ENCODE results near the gene FAM32A. TPM values are rescaled to one million over a fixed set of nuclear protein-coding genes. Genes with fewer than 3 reads are reported as not detected.

The FAM32A gene
- total RNA-seq, 1 donor, result 109 TPM

GRCh38 chr19:16203256-16204004 lies 18.2 kb downstream of the FAM32A start:
- Histone ChIP-seq H3K27me3 (ENCODE audit: insufficient read depth, low read length) (no peaks in the 10 kb centered on the region), H3K4me3 (ENCODE audit: insufficient read depth, low read length) (no peak overlapping the region), H3K9me3 (ENCODE audit: low read depth, low read length) (no peaks in the 10 kb centered on the region), H3K36me3 (ENCODE audit: insufficient read depth, low read length) (peaks cover 53% of the 10 kb centered on the region), H4K20me1 (ENCODE audit: insufficient read depth, low read length) (peaks cover 65% of the 10 kb centered on the region), H3K27ac (ENCODE audit: low read depth, low read length) (no peak overlapping the region), H3K4me1 (ENCODE audit: insufficient read depth, low read length) (peaks cover 28% of the 10 kb centered on the region), H3K79me2 (ENCODE audit: insufficient read depth, low read length) (peaks cover 65% of the 10 kb centered on the region), H3K4me2 (ENCODE audit: insufficient read depth, low read length) (no peak overlapping the region), H2AFZ (ENCODE audit: low read length) (no peak overlapping the region)
- peak; percentile 32 for DNase-seq (ENCODE audit: insufficient read length, low spot score, missing footprints)
- no peak for TF ChIP-seq CTCF (IDR thresholded peaks at IDR 0.05; ENCODE audit: extremely low read depth, low read depth, low read length)

GRCh38 chr19:16204005-16204294 lies 18.7 kb downstream of the FAM32A start:
- Histone ChIP-seq H2AFZ (ENCODE audit: low read length) (no peak overlapping the region), H3K79me2 (ENCODE audit: insufficient read depth, low read length) (peaks cover 62% of the 10 kb centered on the region), H3K4me1 (ENCODE audit: insufficient read depth, low read length) (peaks cover 23% of the 10 kb centered on the region), H3K27me3 (ENCODE audit: insufficient read depth, low read length) (no peaks in the 10 kb centered on the region), H3K9me3 (ENCODE audit: low read depth, low read length) (no peaks in the 10 kb centered on the region), H3K27ac (ENCODE audit: low read depth, low read length) (no peak overlapping the region), H4K20me1 (ENCODE audit: insufficient read depth, low read length) (peaks cover 65% of the 10 kb centered on the region), H3K4me2 (ENCODE audit: insufficient read depth, low read length) (no peak overlapping the region), H3K36me3 (ENCODE audit: insufficient read depth, low read length) (peaks cover 58% of the 10 kb centered on the region), H3K4me3 (ENCODE audit: insufficient read depth, low read length) (no peak overlapping the region)
- DNase-seq (ENCODE audit: insufficient read length, low spot score, missing footprints), result no peak
- TF ChIP-seq CTCF (IDR thresholded peaks at IDR 0.05; ENCODE audit: extremely low read depth, low read depth, low read length), result no peak

GRCh38 chr19:16205205-16206045 lies 20.2 kb downstream of the FAM32A start:
- peaks cover 10% of the 10 kb centered on the region for H3K4me1 ChIP-seq (ENCODE audit: insufficient read depth, low read length)
- H3K4me3 ChIP-seq (ENCODE audit: insufficient read depth, low read length), result no peak overlapping the region
- H4K20me1 ChIP-seq (ENCODE audit: insufficient read depth, low read length), result peaks cover 50% of the 10 kb centered on the region
- no peak for TF ChIP-seq CTCF (IDR thresholded peaks at IDR 0.05; ENCODE audit: extremely low read depth, low read depth, low read length)
- no peaks in the 10 kb centered on the region for H3K27me3 ChIP-seq (ENCODE audit: insufficient read depth, low read length)
- H3K27ac ChIP-seq (ENCODE audit: low read depth, low read length), result no peak overlapping the region
- H3K36me3 ChIP-seq (ENCODE audit: insufficient read depth, low read length), result peaks cover 73% of the 10 kb centered on the region
- no peak overlapping the region for H2AFZ ChIP-seq (ENCODE audit: low read length)
- peak; percentile 44 for DNase-seq (ENCODE audit: insufficient read length, low spot score, missing footprints)
- no peak overlapping the region for H3K4me2 ChIP-seq (ENCODE audit: insufficient read depth, low read length)
- no peaks in the 10 kb centered on the region for H3K9me3 ChIP-seq (ENCODE audit: low read depth, low read length)
- H3K79me2 ChIP-seq (ENCODE audit: insufficient read depth, low read length), result peaks cover 58% of the 10 kb centered on the region

- Histone ChIP-seq H3K79me2 (ENCODE audit: insufficient read depth, low read length) (peaks cover 57% of the 10 kb centered on the region), H3K4me1 (ENCODE audit: insufficient read depth, low read length) (peaks cover 10% of the 10 kb centered on the region), H3K36me3 (ENCODE audit: insufficient read depth, low read length) (peaks cover 75% of the 10 kb centered on the region), H3K27ac (ENCODE audit: low read depth, low read length) (no peak overlapping the region), H3K4me3 (ENCODE audit: insufficient read depth, low read length) (no peak overlapping the region), H3K27me3 (ENCODE audit: insufficient read depth, low read length) (no peaks in the 10 kb centered on the region), H2AFZ (ENCODE audit: low read length) (no peak overlapping the region), H3K4me2 (ENCODE audit: insufficient read depth, low read length) (no peak overlapping the region), H4K20me1 (ENCODE audit: insufficient read depth, low read length) (peaks cover 43% of the 10 kb centered on the region), H3K9me3 (ENCODE audit: low read depth, low read length) (no peaks in the 10 kb centered on the region)
- TF ChIP-seq CTCF (IDR thresholded peaks at IDR 0.05; ENCODE audit: extremely low read depth, low read depth, low read length), result no peak
- DNase-seq (ENCODE audit: insufficient read length, low spot score, missing footprints), result peak; percentile 50
Measured at GRCh38 chr19:16206046-16206605, 20.9 kb downstream of the FAM32A start.
